A673 (cell line): ENCODE data around the gene CTDSP1.

Source experiments
- CTCF ChIP-seq: fragments of 300-800, 200-600 bp; sonication (generic); conservative IDR thresholded peaks from 2 replicates; pipeline ENCODE4 v1.5.1; 2017; ENCODE audit warnings: low read depth, mild to moderate bottlenecking, antibody characterized with exemption, low read length, moderate library complexity, mixed read lengths
- EZH2 ChIP-seq: fragments of 200-600 bp; sonication (generic); IDR thresholded peaks from 2 replicates; pipeline ENCODE4 v1.6.1; 2017; ENCODE audit warnings: borderline replicate concordance, low read depth, mild to moderate bottlenecking, mixed read lengths, antibody characterized with exemption, low read length; ENCODE audit not compliant: poor library complexity, severe bottlenecking

GRCh38 chr2:218425531-218425930 is 25.9 kb downstream of the CTDSP1 start:
- no peak for TF ChIP-seq CTCF
- no peak for TF ChIP-seq EZH2
